ENCODE measurements around the gene TDP2.
"Not testable (repeated sequence)": the region's sequence is repeated elsewhere in the genome, so short reads cannot be mapped to it uniquely, and the experiment has no call there.

The TDP2 gene

DNA sequence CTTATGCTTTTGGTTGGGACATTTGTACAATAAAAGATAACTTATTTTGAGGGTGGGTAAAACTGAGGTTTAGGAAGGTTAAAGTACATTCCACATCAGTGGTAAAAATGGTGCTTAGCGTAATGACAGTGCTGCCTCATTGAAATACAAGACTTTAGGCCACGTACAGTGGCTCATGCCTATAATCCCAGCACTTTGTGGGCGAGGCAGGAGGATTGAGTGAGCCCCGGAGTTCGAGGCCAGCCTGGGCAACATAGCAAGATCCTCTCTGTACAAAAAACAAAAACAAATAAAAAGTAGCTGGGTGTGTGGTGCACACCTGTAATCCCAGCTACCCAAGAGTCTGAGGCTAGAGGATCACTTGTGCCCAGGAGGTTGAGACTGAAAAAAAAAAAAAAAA, 18.4 kb downstream of the TDP2 start:
- Histone ChIP-seq H2AFZ (ENCODE audit: low read length, unreplicated experiment) (no peak overlapping the region), H3K79me2 (ENCODE audit: control insufficient read depth, insufficient read depth, low read length, unreplicated experiment) (no peaks in the 10 kb centered on the region), H3K4me1 (ENCODE audit: control insufficient read depth, insufficient read depth, low read length, unreplicated experiment) (no peaks in the 10 kb centered on the region), H3K27ac (ENCODE audit: low read depth, low read length) (no peak overlapping the region), H3K36me3 (ENCODE audit: insufficient read depth, low read length) (no peaks in the 10 kb centered on the region), H3K4me3 (ENCODE audit: low read depth, low read length) (no peak overlapping the region), H3K27me3 (ENCODE audit: insufficient read depth, low read length) (peaks cover 13% of the 10 kb centered on the region)

DNA sequence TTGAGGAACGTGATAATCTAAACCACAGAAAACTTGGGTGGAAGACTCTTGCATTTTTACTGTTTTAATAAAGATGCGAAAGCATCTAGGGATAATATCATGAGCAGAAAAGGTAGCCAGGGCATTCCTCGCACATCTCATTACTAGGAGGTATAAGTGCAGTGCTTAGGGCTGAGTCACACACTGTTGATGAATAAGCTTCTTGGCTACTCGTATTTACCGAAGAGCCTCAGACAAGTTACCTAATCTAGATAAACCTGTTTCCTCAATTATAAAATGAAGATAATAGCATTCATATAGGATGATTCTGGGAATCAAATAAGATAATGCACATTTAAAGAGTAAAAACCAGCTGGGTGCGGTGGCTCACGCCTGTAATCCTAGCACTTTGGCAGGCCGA, 19.9 kb downstream of the TDP2 start:
- H2AFZ ChIP-seq (ENCODE audit: low read length, unreplicated experiment) = no peak overlapping the region
- no peak overlapping the region for H3K4me3 ChIP-seq (ENCODE audit: low read depth, low read length)
- no peaks in the 10 kb centered on the region for H3K79me2 ChIP-seq (ENCODE audit: control insufficient read depth, insufficient read depth, low read length, unreplicated experiment)
- H3K36me3 ChIP-seq (ENCODE audit: insufficient read depth, low read length) = no peaks in the 10 kb centered on the region
- peaks cover 13% of the 10 kb centered on the region for H3K27me3 ChIP-seq (ENCODE audit: insufficient read depth, low read length)
- H3K27ac ChIP-seq (ENCODE audit: low read depth, low read length) = no peak overlapping the region
- H3K4me1 ChIP-seq (ENCODE audit: control insufficient read depth, insufficient read depth, low read length, unreplicated experiment) = no peaks in the 10 kb centered on the region

- no peak overlapping the region for H2AFZ ChIP-seq (ENCODE audit: low read length, unreplicated experiment)
Measured at GRCh38 chr6:24644377-24644776, 22.3 kb downstream of the TDP2 start.

DNA sequence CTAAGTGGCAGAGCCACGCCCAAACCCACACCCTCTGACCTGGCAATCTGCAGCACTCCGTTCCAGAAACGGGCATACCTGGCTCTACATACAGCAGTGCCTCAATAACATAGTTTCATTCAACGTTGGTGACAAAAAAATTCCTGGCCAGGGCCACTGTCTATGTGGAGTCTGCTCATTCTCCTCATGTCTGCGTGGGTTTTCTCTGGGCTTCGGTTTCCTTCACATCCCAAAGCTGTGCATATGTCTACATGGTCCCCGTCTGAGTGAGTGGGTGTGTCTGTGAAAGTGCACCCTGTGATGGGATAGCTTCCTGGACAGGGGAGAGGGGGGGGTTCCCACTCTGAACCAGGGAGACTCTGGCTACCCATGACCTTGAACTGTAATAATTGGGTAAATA, 22.8 kb downstream of the TDP2 start:
- H2AFZ ChIP-seq (ENCODE audit: low read length, unreplicated experiment) = no peak overlapping the region

More at GRCh38 chr6:24644377-24644776, 22.3 kb downstream of the TDP2 start:
- Histone ChIP-seq H3K27me3 (ENCODE audit: insufficient read depth, low read length) (peaks cover 20% of the 10 kb centered on the region), H3K27ac (ENCODE audit: low read depth, low read length) (no peak overlapping the region), H3K4me1 (ENCODE audit: control insufficient read depth, insufficient read depth, low read length, unreplicated experiment) (no peaks in the 10 kb centered on the region), H3K4me3 (ENCODE audit: low read depth, low read length) (no peak overlapping the region), H3K36me3 (ENCODE audit: insufficient read depth, low read length) (no peaks in the 10 kb centered on the region), H3K79me2 (ENCODE audit: control insufficient read depth, insufficient read depth, low read length, unreplicated experiment) (no peaks in the 10 kb centered on the region)

DNA sequence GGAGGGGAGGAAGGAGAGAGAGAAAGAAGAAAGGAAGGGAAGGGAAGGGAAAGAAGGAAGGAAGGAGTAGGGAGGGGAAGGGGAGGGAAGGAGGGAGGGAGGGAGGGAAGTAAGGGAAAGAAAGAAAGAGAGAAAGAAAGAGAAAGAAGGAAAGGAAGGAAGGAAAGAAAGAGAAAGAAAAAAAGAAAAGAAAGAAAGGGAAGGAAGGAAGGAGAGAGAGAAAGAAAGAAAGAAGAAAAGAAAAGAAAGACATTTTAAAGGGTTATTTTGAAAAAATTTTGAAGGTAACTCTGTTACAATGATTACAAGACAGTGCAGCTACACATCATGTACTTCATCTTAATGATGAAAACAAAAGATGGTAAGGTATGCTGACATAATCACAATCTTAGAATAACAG, 24.6 kb downstream of the TDP2 start:
- H3K4me1 ChIP-seq (ENCODE audit: control insufficient read depth, insufficient read depth, low read length, unreplicated experiment) = no peaks in the 10 kb centered on the region
- H3K79me2 ChIP-seq (ENCODE audit: control insufficient read depth, insufficient read depth, low read length, unreplicated experiment) = no peaks in the 10 kb centered on the region
- no peak overlapping the region for H3K4me3 ChIP-seq (ENCODE audit: low read depth, low read length)
- no peaks in the 10 kb centered on the region for H3K36me3 ChIP-seq (ENCODE audit: insufficient read depth, low read length)
- H3K27ac ChIP-seq (ENCODE audit: low read depth, low read length) = no peak overlapping the region
- H2AFZ ChIP-seq (ENCODE audit: low read length, unreplicated experiment) = no peak overlapping the region
- H3K27me3 ChIP-seq (ENCODE audit: insufficient read depth, low read length) = peaks cover 27% of the 10 kb centered on the region

More for the DNA sequence above, 22.8 kb downstream of the TDP2 start:
- peaks cover 20% of the 10 kb centered on the region for H3K27me3 ChIP-seq (ENCODE audit: insufficient read depth, low read length)
- no peak overlapping the region for H3K4me3 ChIP-seq (ENCODE audit: low read depth, low read length)
- H3K36me3 ChIP-seq (ENCODE audit: insufficient read depth, low read length) = no peaks in the 10 kb centered on the region
- H3K4me1 ChIP-seq (ENCODE audit: control insufficient read depth, insufficient read depth, low read length, unreplicated experiment) = no peaks in the 10 kb centered on the region
- H3K79me2 ChIP-seq (ENCODE audit: control insufficient read depth, insufficient read depth, low read length, unreplicated experiment) = no peaks in the 10 kb centered on the region
- no peak overlapping the region for H3K27ac ChIP-seq (ENCODE audit: low read depth, low read length)

GRCh38 chr6:24640631-24641030, 26.1 kb downstream of the TDP2 start:
- not testable (repeated sequence) for H3K27ac ChIP-seq (ENCODE audit: low read depth, low read length); H2AFZ ChIP-seq (ENCODE audit: low read length, unreplicated experiment); H3K36me3 ChIP-seq (ENCODE audit: insufficient read depth, low read length); H3K4me1 ChIP-seq (ENCODE audit: control insufficient read depth, insufficient read depth, low read length, unreplicated experiment); H3K79me2 ChIP-seq (ENCODE audit: control insufficient read depth, insufficient read depth, low read length, unreplicated experiment); H3K4me3 ChIP-seq (ENCODE audit: low read depth, low read length)
- H3K27me3 ChIP-seq (ENCODE audit: insufficient read depth, low read length) = peaks cover 39% of the 10 kb centered on the region

DNA sequence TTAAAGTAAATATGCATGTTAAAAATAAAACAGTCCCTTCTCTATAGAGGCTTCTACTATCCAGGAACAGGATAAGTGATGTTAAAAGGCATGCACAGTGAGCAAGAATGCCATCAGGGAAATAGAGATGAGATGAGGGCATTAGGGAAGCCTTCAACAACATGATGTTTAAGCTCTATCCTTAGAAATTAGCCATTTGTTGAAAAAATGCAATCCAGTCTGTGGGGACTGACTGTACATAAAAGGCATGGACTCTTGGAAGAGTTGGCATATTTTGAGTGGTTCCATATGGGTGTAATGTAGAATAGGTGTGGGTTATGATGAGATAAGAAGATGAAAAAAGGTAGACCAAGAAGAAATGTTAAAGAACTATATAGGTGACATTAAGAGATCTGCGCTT, 26.5 kb downstream of the TDP2 start:
- Histone ChIP-seq H2AFZ (ENCODE audit: low read length, unreplicated experiment) (no peak overlapping the region), H3K4me3 (ENCODE audit: low read depth, low read length) (no peak overlapping the region), H3K27ac (ENCODE audit: low read depth, low read length) (no peak overlapping the region), H3K79me2 (ENCODE audit: control insufficient read depth, insufficient read depth, low read length, unreplicated experiment) (no peaks in the 10 kb centered on the region), H3K4me1 (ENCODE audit: control insufficient read depth, insufficient read depth, low read length, unreplicated experiment) (no peaks in the 10 kb centered on the region), H3K27me3 (ENCODE audit: insufficient read depth, low read length) (peaks cover 40% of the 10 kb centered on the region), H3K36me3 (ENCODE audit: insufficient read depth, low read length) (no peaks in the 10 kb centered on the region)

DNA sequence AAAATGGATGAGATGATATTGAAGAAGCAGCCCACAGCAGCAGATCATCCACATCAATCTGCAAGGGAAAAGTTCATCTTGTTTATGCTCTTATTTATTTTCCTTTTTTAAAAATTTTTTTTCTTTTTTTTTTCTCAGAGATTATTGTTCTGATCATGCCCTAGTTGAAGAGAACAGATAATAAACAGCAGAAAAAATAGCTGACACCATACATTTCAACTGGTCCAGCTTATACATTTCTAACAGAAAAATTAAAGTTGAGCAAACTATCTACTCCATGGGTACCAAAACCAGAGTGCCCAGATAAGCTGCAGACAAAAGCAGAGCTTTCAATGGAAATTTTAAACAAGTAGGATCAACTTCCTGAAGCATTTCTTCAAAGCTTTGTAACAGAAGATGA, 30.0 kb downstream of the TDP2 start:
- Histone ChIP-seq H3K36me3 (ENCODE audit: insufficient read depth, low read length) (no peaks in the 10 kb centered on the region), H2AFZ (ENCODE audit: low read length, unreplicated experiment) (no peak overlapping the region), H3K27ac (ENCODE audit: low read depth, low read length) (no peak overlapping the region), H3K27me3 (ENCODE audit: insufficient read depth, low read length) (peaks cover 43% of the 10 kb centered on the region), H3K4me1 (ENCODE audit: control insufficient read depth, insufficient read depth, low read length, unreplicated experiment) (no peaks in the 10 kb centered on the region), H3K4me3 (ENCODE audit: low read depth, low read length) (no peak overlapping the region), H3K79me2 (ENCODE audit: control insufficient read depth, insufficient read depth, low read length, unreplicated experiment) (no peaks in the 10 kb centered on the region)

DNA sequence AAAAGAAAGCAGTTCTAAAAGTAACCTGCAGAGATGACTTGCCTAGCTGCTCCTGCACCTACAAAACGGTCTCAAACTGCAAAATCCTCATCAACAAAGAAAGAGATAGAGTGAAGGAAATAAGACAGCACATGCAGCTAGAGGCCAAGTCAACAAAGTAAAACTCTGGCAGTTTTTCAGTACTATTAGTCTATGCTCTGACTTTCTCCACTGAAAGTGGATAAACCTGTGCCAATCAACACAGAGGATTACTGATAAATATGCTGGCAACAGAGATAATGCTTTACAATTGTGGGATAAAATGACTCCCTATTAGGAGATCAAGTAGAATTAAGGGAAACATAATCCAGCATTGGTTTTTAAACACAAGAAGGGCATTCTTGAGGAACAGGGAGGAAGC, 34.1 kb downstream of the TDP2 start:
- Histone ChIP-seq H3K27ac (ENCODE audit: low read depth, low read length) (no peak overlapping the region), H3K4me1 (ENCODE audit: control insufficient read depth, insufficient read depth, low read length, unreplicated experiment) (no peaks in the 10 kb centered on the region), H3K79me2 (ENCODE audit: control insufficient read depth, insufficient read depth, low read length, unreplicated experiment) (no peaks in the 10 kb centered on the region), H3K27me3 (ENCODE audit: insufficient read depth, low read length) (peaks cover 32% of the 10 kb centered on the region), H3K4me3 (ENCODE audit: low read depth, low read length) (no peak overlapping the region), H2AFZ (ENCODE audit: low read length, unreplicated experiment) (no peak overlapping the region), H3K36me3 (ENCODE audit: insufficient read depth, low read length) (no peaks in the 10 kb centered on the region)

DNA sequence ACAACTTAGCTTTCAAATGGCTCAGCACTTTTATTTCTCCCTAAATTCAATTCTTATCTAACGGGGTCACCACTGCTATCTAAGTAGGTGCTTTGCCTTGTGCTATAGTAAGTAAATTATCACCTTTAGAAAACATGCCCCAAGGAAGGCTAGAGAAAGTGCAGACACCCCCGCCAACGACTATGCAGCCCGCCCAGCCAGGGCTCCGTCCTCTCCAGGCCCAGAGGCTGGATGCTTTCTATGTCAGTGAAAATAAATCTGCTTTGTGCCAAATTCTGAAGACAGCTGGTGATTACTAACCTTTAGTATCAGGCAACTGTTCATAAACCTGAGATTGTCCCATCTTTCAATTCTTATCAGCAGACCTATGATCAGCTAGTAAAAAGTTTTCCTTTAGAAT, 35.0 kb downstream of the TDP2 start:
- no peaks in the 10 kb centered on the region for H3K79me2 ChIP-seq (ENCODE audit: control insufficient read depth, insufficient read depth, low read length, unreplicated experiment)
- no peak overlapping the region for H2AFZ ChIP-seq (ENCODE audit: low read length, unreplicated experiment)

DNA sequence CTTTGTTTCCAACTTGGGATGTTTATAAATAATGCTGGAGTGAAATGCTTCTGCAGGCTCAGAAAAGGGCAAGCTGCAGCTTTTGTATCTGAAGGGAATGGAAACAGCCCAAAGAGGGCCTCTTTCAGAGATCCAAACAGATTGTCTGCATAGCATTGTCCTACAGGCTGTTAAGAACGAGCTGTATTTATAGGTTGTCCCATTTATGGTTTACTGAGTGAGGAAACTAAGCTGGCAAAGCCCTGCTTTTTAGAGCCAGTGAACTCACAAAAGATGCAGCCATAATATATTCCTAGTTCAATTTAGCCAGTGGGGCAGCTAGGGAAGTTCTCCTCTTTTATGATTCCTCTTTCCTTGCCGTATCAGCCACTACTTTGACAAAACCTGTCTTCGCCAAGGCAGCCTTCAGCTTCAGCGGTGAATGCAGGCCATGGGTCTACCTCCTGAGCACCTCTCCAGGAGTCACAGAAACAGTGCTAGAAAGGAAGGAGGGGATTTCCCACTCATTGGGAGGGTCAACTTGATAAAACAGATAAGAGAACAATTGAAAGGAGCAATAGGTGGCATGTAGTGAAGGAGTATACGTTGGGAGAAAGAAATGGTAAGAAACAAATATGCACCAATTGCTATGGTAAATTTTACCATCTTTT, 35.7 kb downstream of the TDP2 start:
- Histone ChIP-seq H2AFZ (ENCODE audit: low read length, unreplicated experiment) (no peak overlapping the region), H3K4me1 (ENCODE audit: control insufficient read depth, insufficient read depth, low read length, unreplicated experiment) (no peaks in the 10 kb centered on the region), H3K36me3 (ENCODE audit: insufficient read depth, low read length) (no peaks in the 10 kb centered on the region), H3K27ac (ENCODE audit: low read depth, low read length) (no peak overlapping the region), H3K27me3 (ENCODE audit: insufficient read depth, low read length) (peaks cover 20% of the 10 kb centered on the region), H3K4me3 (ENCODE audit: low read depth, low read length) (no peak overlapping the region), H3K79me2 (ENCODE audit: control insufficient read depth, insufficient read depth, low read length, unreplicated experiment) (no peaks in the 10 kb centered on the region)

More for the DNA sequence above, 35.0 kb downstream of the TDP2 start:
- H3K27ac ChIP-seq (ENCODE audit: low read depth, low read length) = no peak overlapping the region
- H3K27me3 ChIP-seq (ENCODE audit: insufficient read depth, low read length) = peaks cover 25% of the 10 kb centered on the region
- no peaks in the 10 kb centered on the region for H3K4me1 ChIP-seq (ENCODE audit: control insufficient read depth, insufficient read depth, low read length, unreplicated experiment)
- no peaks in the 10 kb centered on the region for H3K36me3 ChIP-seq (ENCODE audit: insufficient read depth, low read length)
- H3K4me3 ChIP-seq (ENCODE audit: low read depth, low read length) = no peak overlapping the region

Measured in ACC112 (cell line).